Cardiac muscle cell (in vitro differentiated cells and primary cell): Measurements from ENCODE around the gene RAD54L2. TPM values are rescaled to one million over a fixed set of nuclear protein-coding genes. Genes with fewer than 3 reads are reported as not detected.
"Not testable (repeated sequence)": the region's sequence is repeated elsewhere in the genome, so short reads cannot be mapped to it uniquely, and the experiment has no call there.

Experiments
- DNase-seq, 2 donors: peaks; one replicate each; pipeline versions ENCODE4 v3.0.0 to v3.0.0-alpha.2; 2010 to 2017; ENCODE audit warnings: low read depth in 1 of 2, low spot score in 1 of 2
- H3K27ac ChIP-seq: fragments of 200-600 bp; sonication (generic); 2 replicates; pipeline ENCODE4 v1.5.1; 2016
- H3K27me3 ChIP-seq: fragments of 200-600 bp; sonication (generic); 2 replicates; pipeline ENCODE4 v1.6.0; 2016; ENCODE audit warnings: control low read depth
- H3K36me3 ChIP-seq: fragments of 200-600 bp; sonication (generic); 2 replicates; pipeline ENCODE4 v1.5.1; 2016; ENCODE audit warnings: control low read depth
- H3K4me1 ChIP-seq: fragments of 200-600 bp; sonication (generic); 2 replicates; pipeline ENCODE4 v1.8.1; 2017; ENCODE audit warnings: low read depth, mild to moderate bottlenecking, mixed run types
- H3K4me3 ChIP-seq: fragments of 200-600 bp; sonication (generic); 2 replicates; pipeline ENCODE4 v1.5.1; 2016; ENCODE audit warnings: mild to moderate bottlenecking
- H3K9me3 ChIP-seq: fragments of 200-600 bp; sonication (generic); 2 replicates; pipeline ENCODE4 v1.5.1; 2017; ENCODE audit warnings: low read depth, mild to moderate bottlenecking, control low read depth
- CTCF ChIP-seq: IDR thresholded peaks from 2 replicates; pipeline ENCODE4 v1.5.1; 2012; ENCODE audit warnings: low read depth, mild to moderate bottlenecking, low read length
- polyA plus RNA-seq: library from polyadenylated mRNA; unstranded; fragments of >200 nt; fragmentation: Nextera tagmentation; extraction: Ambion mirVana; gene quantifications from 2 replicates; pipeline ENCODE4 v1.2.1, GENCODE V29; 2016
- total RNA-seq: library from RNA; depleted of rRNA; stranded (reverse); fragments of >200 nt; gene quantifications from 2 replicates; pipeline ENCODE4 v1.2.3, GENCODE V29; 2016

RAD54L2 gene
- total and polyA plus RNA-seq, 2 experiments from 2014 or later, result 19.5 to 22.0 TPM

DNA sequence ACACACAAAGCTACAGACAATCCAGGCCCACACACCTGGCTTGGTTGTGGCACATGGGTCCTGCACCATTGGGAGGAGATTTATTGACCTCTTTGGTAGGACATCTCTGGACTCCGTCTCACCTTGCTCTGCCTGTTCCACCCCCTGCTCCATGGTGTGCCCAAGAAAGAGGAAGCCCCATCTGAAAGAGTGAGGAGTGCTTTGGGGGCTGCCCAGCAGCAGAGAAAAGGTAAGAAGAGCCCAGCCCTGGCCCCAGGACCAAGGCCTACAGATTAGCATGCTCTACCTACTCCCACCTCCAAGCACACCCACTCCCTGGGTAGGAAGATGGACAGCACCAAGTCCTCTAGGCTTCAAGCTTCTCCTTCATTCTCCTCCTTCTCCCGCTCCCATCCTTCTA is 35.5 kb upstream of the RAD54L2 start:
- no peaks in the 10 kb centered on the region for H3K9me3 ChIP-seq
- no peaks in the 10 kb centered on the region for H3K36me3 ChIP-seq
- no peaks in the 10 kb centered on the region for H3K27me3 ChIP-seq
- peaks cover 6% of the 10 kb centered on the region for H3K4me1 ChIP-seq
- no peak overlapping the region for H3K4me3 ChIP-seq
- TF ChIP-seq CTCF, result no peak
- no peak overlapping the region for H3K27ac ChIP-seq
- DNase-seq, result no peak

DNA sequence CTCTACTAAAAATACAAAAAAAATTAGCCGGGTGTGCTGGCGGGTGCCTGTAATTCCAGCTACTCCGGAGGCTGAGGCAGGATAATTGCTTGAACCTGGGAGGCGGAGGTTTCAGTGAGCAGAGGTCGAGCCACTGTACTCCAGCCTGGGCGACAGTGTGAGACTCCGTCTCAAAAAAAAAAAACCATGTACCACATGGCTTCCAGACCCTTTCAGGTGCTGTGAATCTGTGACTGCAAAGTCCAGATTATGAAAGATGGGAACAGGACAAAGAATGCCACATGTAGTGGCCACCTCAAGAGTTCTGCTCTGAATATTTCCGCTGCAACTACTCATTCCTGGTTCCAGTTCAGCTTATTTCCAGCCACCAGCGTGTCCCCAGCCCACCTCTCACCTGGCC is 30.3 kb upstream of the RAD54L2 start:
- Histone ChIP-seq H3K4me1 (no peaks in the 10 kb centered on the region), H3K9me3 (no peaks in the 10 kb centered on the region), H3K27me3 (no peaks in the 10 kb centered on the region), H3K36me3 (no peaks in the 10 kb centered on the region), H3K27ac (no peak overlapping the region), H3K4me3 (no peak overlapping the region)
- TF ChIP-seq CTCF, result no peak
- DNase-seq, result no peak

GRCh38 chr3:51510996-51511395 is 27.5 kb upstream of the RAD54L2 start:
- Histone ChIP-seq H3K4me1 (no peaks in the 10 kb centered on the region), H3K4me3 (no peak overlapping the region), H3K27ac (no peak overlapping the region), H3K36me3 (no peaks in the 10 kb centered on the region), H3K27me3 (no peaks in the 10 kb centered on the region), H3K9me3 (no peaks in the 10 kb centered on the region)
- DNase-seq, result no peak
- TF ChIP-seq CTCF, result no peak

GRCh38 chr3:51514210-51514609 is 24.3 kb upstream of the RAD54L2 start:
- Histone ChIP-seq H3K9me3 (no peaks in the 10 kb centered on the region), H3K27me3 (no peaks in the 10 kb centered on the region), H3K36me3 (no peaks in the 10 kb centered on the region), H3K4me1 (no peaks in the 10 kb centered on the region), H3K4me3 (no peak overlapping the region), H3K27ac (no peak overlapping the region)
- TF ChIP-seq CTCF, result no peak
- no peak for DNase-seq

GRCh38 chr3:51519848-51520247 is 18.7 kb upstream of the RAD54L2 start:
- Histone ChIP-seq H3K27ac (no peak overlapping the region), H3K9me3 (no peaks in the 10 kb centered on the region), H3K36me3 (no peaks in the 10 kb centered on the region), H3K27me3 (peaks cover 3% of the 10 kb centered on the region), H3K4me1 (no peaks in the 10 kb centered on the region), H3K4me3 (no peak overlapping the region)
- DNase-seq, result no peak
- no peak for TF ChIP-seq CTCF

- H3K36me3 ChIP-seq, H3K4me3 ChIP-seq, H3K27me3 ChIP-seq, DNase-seq, H3K4me1 ChIP-seq, H3K27ac ChIP-seq, H3K9me3 ChIP-seq: not testable (repeated sequence)
Measured at GRCh38 chr3:51520906-51521730, 17.4 kb upstream of the RAD54L2 start.
